ENCODE data around the gene SEZ6L2.
"Not testable (repeated sequence)": the region's sequence is repeated elsewhere in the genome, so short reads cannot be mapped to it uniquely, and the experiment has no call there.

The SEZ6L2 gene

GRCh38 chr16:29857133-29857760 is 42.1 kb downstream of the SEZ6L2 start:
- DNase-seq (ENCODE audit: low read depth in 2 of 2) = no peak

- no peak for DNase-seq (ENCODE audit: low read depth in 2 of 2)
Measured at GRCh38 chr16:29854520-29855100, 44.7 kb downstream of the SEZ6L2 start.

- no peak for DNase-seq (ENCODE audit: low read depth in 2 of 2)
Measured at GRCh38 chr16:29852654-29853053, 46.7 kb downstream of the SEZ6L2 start.

- DNase-seq (ENCODE audit: low read depth in 2 of 2) = no peak
Measured at GRCh38 chr16:29850998-29851397, 48.4 kb downstream of the SEZ6L2 start.

GRCh38 chr16:29849505-29849904 is 49.8 kb downstream of the SEZ6L2 start:
- no peak for DNase-seq (ENCODE audit: low read depth in 2 of 2)

- DNase-seq (ENCODE audit: low read depth in 2 of 2) = peak; percentile 62 to 72
Measured at GRCh38 chr16:29848420-29849297, 50.7 kb downstream of the SEZ6L2 start.

- no peak for DNase-seq (ENCODE audit: low read depth in 2 of 2)
Measured at GRCh38 chr16:29845656-29846055, 53.7 kb downstream of the SEZ6L2 start.

GRCh38 chr16:29844575-29845331 is 54.6 kb downstream of the SEZ6L2 start:
- no peak for DNase-seq (ENCODE audit: low read depth in 2 of 2)

- DNase-seq (ENCODE audit: low read depth in 2 of 2) = no peak
Measured at GRCh38 chr16:29843931-29844330, 55.4 kb downstream of the SEZ6L2 start.

GRCh38 chr16:29842732-29843346 is 56.5 kb downstream of the SEZ6L2 start:
- no peak for DNase-seq (ENCODE audit: low read depth in 2 of 2)

GRCh38 chr16:29841631-29842030 is 57.7 kb downstream of the SEZ6L2 start:
- DNase-seq (ENCODE audit: low read depth in 2 of 2) = no peak

GRCh38 chr16:29840240-29840639 is 59.1 kb downstream of the SEZ6L2 start:
- no peak for DNase-seq (ENCODE audit: low read depth in 2 of 2)

- no peak for DNase-seq (ENCODE audit: low read depth in 2 of 2)
Measured at GRCh38 chr16:29839822-29840221, 59.5 kb downstream of the SEZ6L2 start.

GRCh38 chr16:29837841-29838240 is 61.5 kb downstream of the SEZ6L2 start:
- DNase-seq (ENCODE audit: low read depth in 2 of 2) = no peak

GRCh38 chr16:29836623-29837022 is 62.7 kb downstream of the SEZ6L2 start:
- no peak for DNase-seq (ENCODE audit: low read depth in 2 of 2)

GRCh38 chr16:29835926-29836325 is 63.4 kb downstream of the SEZ6L2 start:
- no peak for DNase-seq (ENCODE audit: low read depth in 2 of 2)

GRCh38 chr16:29834079-29834478 is 65.3 kb downstream of the SEZ6L2 start:
- DNase-seq (ENCODE audit: low read depth in 2 of 2) = no peak

- not testable (repeated sequence) for DNase-seq (ENCODE audit: low read depth in 2 of 2)
Measured at GRCh38 chr16:29833219-29833618, 66.1 kb downstream of the SEZ6L2 start.

- DNase-seq (ENCODE audit: low read depth in 2 of 2) = no peak
Measured at GRCh38 chr16:29831490-29831889, 67.9 kb downstream of the SEZ6L2 start.

GRCh38 chr16:29830774-29831173 is 68.6 kb downstream of the SEZ6L2 start:
- DNase-seq (ENCODE audit: low read depth in 2 of 2) = no peak

- DNase-seq (ENCODE audit: low read depth in 2 of 2) = no peak
Measured at GRCh38 chr16:29826342-29826695, 73.0 kb downstream of the SEZ6L2 start.
